DND-41 (cell line): Measurements from ENCODE around the gene ABHD8.

ENCODE experiments used
- EZH2 ChIP-seq: IDR thresholded peaks from 3 replicates; pipeline ENCODE4 v1.6.1; 2012; ENCODE audit warnings: borderline replicate concordance, low read depth, mild to moderate bottlenecking, moderate library complexity, low read length, inconsistent platforms; ENCODE audit not compliant: severe bottlenecking
- TF ChIP-seq, protein P1 (sequence below): IDR thresholded peaks from 2 replicates; pipeline ENCODE4 v1.5.1; 2012; ENCODE audit warnings: borderline replicate concordance, low read length, moderate library complexity, mild to moderate bottlenecking; ENCODE audit not compliant: poor library complexity, severe bottlenecking; ENCODE audit errors: extremely low read depth

DNA sequence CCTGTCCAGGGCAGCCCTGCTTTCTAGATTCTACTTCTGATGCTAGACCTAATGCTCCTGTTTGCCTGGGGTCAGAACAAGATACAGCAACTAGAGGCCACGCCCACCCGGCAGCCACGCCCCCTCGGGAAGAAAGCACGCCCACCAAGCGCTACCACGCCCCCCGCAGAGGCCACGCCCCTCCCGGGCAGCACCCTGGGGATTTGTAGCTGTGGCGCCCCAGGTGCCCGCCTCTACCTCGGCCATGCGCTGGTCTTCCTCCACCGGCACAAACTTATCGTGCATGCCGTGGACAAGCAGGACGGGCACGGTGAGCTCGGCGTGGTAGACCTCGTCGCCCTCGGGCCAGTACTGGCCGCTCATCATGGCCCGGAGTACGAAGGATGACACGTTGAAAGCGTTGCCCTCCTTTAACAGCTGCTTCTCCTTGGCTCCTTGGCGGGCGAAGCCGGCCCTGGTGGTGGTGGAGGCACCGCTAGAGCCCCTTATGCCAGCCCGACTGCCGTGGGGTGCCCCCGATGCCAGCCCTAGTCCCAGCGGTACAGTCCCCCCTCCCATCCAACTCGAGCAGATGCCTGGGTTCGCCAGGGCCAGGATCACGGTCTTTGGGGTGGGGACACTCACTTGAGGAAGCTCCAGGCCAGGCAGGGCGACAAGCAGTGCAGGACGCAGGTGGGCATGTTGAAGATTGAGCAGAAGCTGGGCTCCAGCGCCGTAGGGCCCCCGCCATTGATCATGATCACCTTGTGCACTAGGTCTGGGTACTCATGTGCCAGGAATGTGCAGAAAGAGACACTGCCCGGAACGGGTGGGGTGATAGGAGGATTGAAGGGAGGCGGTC lies 9.0 kb downstream of the ABHD8 start:
- TF ChIP-seq, protein P1, sequence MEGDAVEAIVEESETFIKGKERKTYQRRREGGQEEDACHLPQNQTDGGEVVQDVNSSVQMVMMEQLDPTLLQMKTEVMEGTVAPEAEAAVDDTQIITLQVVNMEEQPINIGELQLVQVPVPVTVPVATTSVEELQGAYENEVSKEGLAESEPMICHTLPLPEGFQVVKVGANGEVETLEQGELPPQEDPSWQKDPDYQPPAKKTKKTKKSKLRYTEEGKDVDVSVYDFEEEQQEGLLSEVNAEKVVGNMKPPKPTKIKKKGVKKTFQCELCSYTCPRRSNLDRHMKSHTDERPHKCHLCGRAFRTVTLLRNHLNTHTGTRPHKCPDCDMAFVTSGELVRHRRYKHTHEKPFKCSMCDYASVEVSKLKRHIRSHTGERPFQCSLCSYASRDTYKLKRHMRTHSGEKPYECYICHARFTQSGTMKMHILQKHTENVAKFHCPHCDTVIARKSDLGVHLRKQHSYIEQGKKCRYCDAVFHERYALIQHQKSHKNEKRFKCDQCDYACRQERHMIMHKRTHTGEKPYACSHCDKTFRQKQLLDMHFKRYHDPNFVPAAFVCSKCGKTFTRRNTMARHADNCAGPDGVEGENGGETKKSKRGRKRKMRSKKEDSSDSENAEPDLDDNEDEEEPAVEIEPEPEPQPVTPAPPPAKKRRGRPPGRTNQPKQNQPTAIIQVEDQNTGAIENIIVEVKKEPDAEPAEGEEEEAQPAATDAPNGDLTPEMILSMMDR, result no peak
- no peak for TF ChIP-seq EZH2
